Measurements from ENCODE around the gene SURF6. TPM values are rescaled to one million over a fixed set of nuclear protein-coding genes. Genes with fewer than 3 reads are reported as not detected.
A peak's percentile ranks its signal among the peaks of the same experiment; 100 is the strongest.
"Not testable (repeated sequence)": the region's sequence is repeated elsewhere in the genome, so short reads cannot be mapped to it uniquely, and the experiment has no call there.

The SURF6 gene
- total RNA-seq, 1 experiment from 2014 or later = 16.1 TPM

DNA sequence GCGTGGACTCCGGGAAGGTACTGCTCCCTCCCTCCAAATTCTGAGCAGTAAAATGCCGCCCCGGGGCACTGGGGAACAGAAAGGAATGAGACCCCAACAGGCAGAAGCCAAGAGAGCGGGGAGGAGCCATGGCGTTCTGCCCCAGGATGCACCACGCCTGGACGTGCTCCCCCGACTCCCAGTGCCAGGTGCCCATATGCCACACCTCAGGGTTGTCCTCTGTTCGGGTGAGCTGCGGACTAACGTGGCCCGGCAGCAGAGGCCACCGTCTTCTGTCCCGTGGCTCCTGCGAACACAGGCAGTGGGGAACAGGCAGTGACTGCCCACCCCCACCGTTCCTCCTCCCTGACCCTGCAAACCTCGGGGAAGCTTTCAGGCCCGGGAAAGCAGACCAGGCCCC, 4.8 kb downstream of the SURF6 start:
- in situ Hi-C loops (cut with HindIII; ENCODE audit: low pct_unique_long_range_greater_than_20kb, low sequenced_read_pairs) (no loop called here), intact Hi-C loops (cut with micrococcal nuclease; ENCODE audit: unreplicated experiment) (no loop called here)
- Histone ChIP-seq H3K4me1 (ENCODE audit: control insufficient read depth, insufficient read depth, low read length) (peaks cover 6% of the 10 kb centered on the region), H3K27ac (ENCODE audit: low read length) (no peak overlapping the region), H3K36me3 (ENCODE audit: control insufficient read depth, insufficient read depth, low read length) (peaks cover 8% of the 10 kb centered on the region), H3K27me3 (ENCODE audit: control insufficient read depth, insufficient read depth, low read length) (no peaks in the 10 kb centered on the region), H3K9me3 (ENCODE audit: control insufficient read depth, insufficient read depth, low read depth, low read length) (no peaks in the 10 kb centered on the region), H3K4me3 (ENCODE audit: low read depth in 2 of 2, low read length in 2 of 2) (no peak overlapping the region)
- ChIA-PET CTCF (no interaction called here), POLR2A (interaction anchor here (0.7 kb wide), 1 partner anchor 67 kb away, joined by 3 read pairs; no protein-coding TSS in a partner anchor)
- TF ChIP-seq, protein P1, sequence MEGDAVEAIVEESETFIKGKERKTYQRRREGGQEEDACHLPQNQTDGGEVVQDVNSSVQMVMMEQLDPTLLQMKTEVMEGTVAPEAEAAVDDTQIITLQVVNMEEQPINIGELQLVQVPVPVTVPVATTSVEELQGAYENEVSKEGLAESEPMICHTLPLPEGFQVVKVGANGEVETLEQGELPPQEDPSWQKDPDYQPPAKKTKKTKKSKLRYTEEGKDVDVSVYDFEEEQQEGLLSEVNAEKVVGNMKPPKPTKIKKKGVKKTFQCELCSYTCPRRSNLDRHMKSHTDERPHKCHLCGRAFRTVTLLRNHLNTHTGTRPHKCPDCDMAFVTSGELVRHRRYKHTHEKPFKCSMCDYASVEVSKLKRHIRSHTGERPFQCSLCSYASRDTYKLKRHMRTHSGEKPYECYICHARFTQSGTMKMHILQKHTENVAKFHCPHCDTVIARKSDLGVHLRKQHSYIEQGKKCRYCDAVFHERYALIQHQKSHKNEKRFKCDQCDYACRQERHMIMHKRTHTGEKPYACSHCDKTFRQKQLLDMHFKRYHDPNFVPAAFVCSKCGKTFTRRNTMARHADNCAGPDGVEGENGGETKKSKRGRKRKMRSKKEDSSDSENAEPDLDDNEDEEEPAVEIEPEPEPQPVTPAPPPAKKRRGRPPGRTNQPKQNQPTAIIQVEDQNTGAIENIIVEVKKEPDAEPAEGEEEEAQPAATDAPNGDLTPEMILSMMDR (IDR thresholded peaks at IDR 0.05) = no peak
- no peak for TF ChIP-seq TCF7L2 (IDR thresholded peaks at IDR 0.05; ENCODE audit: low read depth, low read length)
- TF ChIP-seq SIN3A (IDR thresholded peaks at IDR 0.05; ENCODE audit: borderline replicate concordance, insufficient read depth, low read depth, low read length) = no peak
- no peak for TF ChIP-seq POLR2AphosphoS5 (IDR thresholded peaks at IDR 0.05; ENCODE audit: low read depth, low read length)
- no peak for TF ChIP-seq REST (IDR thresholded peaks at IDR 0.05; ENCODE audit: insufficient read depth in 1 of 2, low read depth in 2 of 2, low read length in 1 of 2)
- no peak for DNase-seq (ENCODE audit: low read depth, low spot score)
- ATAC-seq = no peak
- BruUV-seq (replicated peaks) = no TSS peak

DNA sequence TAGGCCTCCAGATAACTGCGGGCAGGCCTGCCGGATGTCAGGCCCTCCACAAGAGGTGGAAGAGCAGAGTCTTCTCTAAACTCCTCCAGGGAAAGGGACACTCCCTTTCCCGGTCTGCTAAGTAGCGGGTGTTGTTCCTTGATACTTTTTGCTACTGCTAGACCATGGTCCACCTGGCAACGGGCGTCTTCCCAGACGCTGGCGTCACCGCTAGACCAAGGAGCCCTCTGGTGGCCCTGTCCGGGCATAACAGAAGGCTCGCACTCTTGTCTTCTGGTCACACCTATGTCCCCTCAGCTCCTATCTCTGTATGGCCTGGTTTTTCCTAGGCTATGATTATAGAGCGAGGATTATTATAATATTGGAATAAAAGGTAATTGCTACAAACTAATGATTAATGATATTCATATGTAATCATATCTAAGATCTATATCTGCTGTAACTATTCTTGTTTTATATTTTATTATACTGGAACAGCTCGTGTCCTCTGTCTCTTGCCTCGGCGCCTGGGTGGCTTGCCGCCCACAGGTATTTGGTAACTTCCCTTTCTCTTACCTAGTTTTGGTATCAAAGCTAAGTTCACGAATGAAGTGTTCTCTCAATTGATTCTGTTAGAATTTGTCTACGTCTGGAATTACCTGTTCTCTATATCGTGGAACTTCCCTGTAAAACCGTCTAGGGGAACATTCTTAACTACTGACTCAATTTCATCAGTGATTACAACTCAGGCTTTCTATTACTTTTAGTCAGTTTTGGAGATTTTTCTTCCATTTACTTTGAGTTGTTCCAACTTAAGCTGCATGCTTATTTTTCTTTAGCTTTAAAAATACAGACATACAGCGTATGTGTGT, 6.5 kb downstream of the SURF6 start:
- DNase-seq (ENCODE audit: low read depth, low spot score); in situ Hi-C loops (cut with HindIII; ENCODE audit: low pct_unique_long_range_greater_than_20kb, low sequenced_read_pairs); H3K9me3 ChIP-seq (ENCODE audit: control insufficient read depth, insufficient read depth, low read depth, low read length); H3K27me3 ChIP-seq (ENCODE audit: control insufficient read depth, insufficient read depth, low read length); H3K4me3 ChIP-seq (ENCODE audit: low read depth in 2 of 2, low read length in 2 of 2); ATAC-seq; H3K4me1 ChIP-seq (ENCODE audit: control insufficient read depth, insufficient read depth, low read length); BruUV-seq (replicated peaks); H3K27ac ChIP-seq (ENCODE audit: low read length); H3K36me3 ChIP-seq (ENCODE audit: control insufficient read depth, insufficient read depth, low read length): not testable (repeated sequence)
- POLR2A ChIA-PET = interaction anchor here (0.6 kb wide), 1 partner anchor 149 kb away, joined by 5 read pairs; no protein-coding TSS in a partner anchor
- intact Hi-C loops (cut with micrococcal nuclease; ENCODE audit: unreplicated experiment) = loop anchor here (2.0 kb wide), 1 partner anchor 143 kb away; no protein-coding TSS in a partner anchor
- TF ChIP-seq POLR2AphosphoS5 (IDR thresholded peaks at IDR 0.05; ENCODE audit: low read depth, low read length) = 0 out of 2 replicates have a peak, but pooled peaks have one; percentile 24
- TF ChIP-seq, protein P1 (IDR thresholded peaks at IDR 0.05) = peak; percentile 78
- CTCF ChIA-PET = interaction anchor here (0.6 to 2.4 kb wide), 3 partner anchors 56 to 144 kb away, joined by 4 to 17 read pairs (median 17); no protein-coding TSS in a partner anchor
